H1 (cell line): ENCODE results near the gene SLC35F6. TPM values are rescaled to one million over a fixed set of nuclear protein-coding genes. Genes with fewer than 3 reads are reported as not detected.

Experiments used
- CTCF ChIA-PET: fragments of 300-600 bp; sonication (Branson Sonifier 250); formaldehyde crosslinking; loops from one replicate; lab custom pipeline; 2021; ENCODE audit not compliant: partially characterized antibody; lab: Charles Lee
- POLR2A ChIA-PET: fragments of 300-600 bp; sonication (Branson Sonifier 250); formaldehyde crosslinking; loops from one replicate; lab custom pipeline; 2021; ENCODE audit warnings: inconsistent platforms; ENCODE audit not compliant: partially characterized antibody; lab: Charles Lee
- DNase-seq, 2 experiments: peaks; one replicate each; pipeline versions ENCODE4 v3.0.0 to v3.0.0-alpha.2; 2010 to 2022; ENCODE audit warnings: low spot score in 2 of 2, low read depth in 1 of 2, mixed read lengths in 1 of 2
- FAIRE-seq: peaks from 2 replicates; lab custom pipeline; 2011; peaks lifted over from hg19 to GRCh38; lab: Jason Lieb, UNC
- H2AFZ ChIP-seq: 2 replicates; pipeline ENCODE4 v1.8.1; 2012; ENCODE audit warnings: low read length, inconsistent platforms
- H2AK5ac ChIP-seq: 2 replicates; pipeline ENCODE4 v1.6.1; 2013; ENCODE audit warnings: low read depth, low read length
- H2BK120ac ChIP-seq: replicated peaks from 2 replicates; pipeline ENCODE3; 2013; ENCODE audit warnings: low read depth, low read length, inconsistent platforms
- H2BK12ac ChIP-seq: 2 replicates; pipeline ENCODE4 v1.6.1; 2013; ENCODE audit warnings: low read depth, low read length
- H2BK15ac ChIP-seq: 2 replicates; pipeline ENCODE4 v1.6.1; 2013; ENCODE audit warnings: low read length
- H2BK20ac ChIP-seq: 2 replicates; pipeline ENCODE4 v1.6.1; 2013; ENCODE audit warnings: low read length
- H2BK5ac ChIP-seq: 2 replicates; pipeline ENCODE4 v1.6.1; 2013; ENCODE audit warnings: low read depth, low read length
- H3K14ac ChIP-seq: 2 replicates; pipeline ENCODE4 v1.6.1; 2013; ENCODE audit warnings: inconsistent platforms; ENCODE audit not compliant: insufficient read length
- H3K18ac ChIP-seq: 2 replicates; pipeline ENCODE4 v1.6.1; 2013; ENCODE audit warnings: low read length; ENCODE audit errors: extremely low read depth
- H3K23ac ChIP-seq: 2 replicates; pipeline ENCODE4 v1.6.1; 2013; ENCODE audit warnings: inconsistent platforms; ENCODE audit not compliant: insufficient read length
- H3K23me2 ChIP-seq: 2 replicates; pipeline ENCODE4 v1.6.1; 2013; ENCODE audit warnings: low read depth, low read length
- H3K27ac ChIP-seq: 2 replicates; pipeline ENCODE4 v1.6.1; 2011; ENCODE audit warnings: low read depth, low read length, inconsistent platforms
- H3K27me3 ChIP-seq, 4 experiments: replicated peaks in 1 of 4; 1 replicate in 1 of 4; 2 replicates in 3 of 4; pipeline versions ENCODE4 v1.6.1 to v1.8.1; 2011 to 2013; ENCODE audit warnings: low read length in 3 of 4, mild to moderate bottlenecking in 3 of 4, inconsistent platforms in 2 of 4, mixed read lengths in 2 of 4, moderate library complexity in 1 of 4; ENCODE audit not compliant: control insufficient read depth in 3 of 4, insufficient read depth in 3 of 4; ENCODE audit errors: extremely low read depth in 1 of 4
- H3K36me3 ChIP-seq, 4 experiments: 2 replicates each; pipeline versions ENCODE4 v1.6.1 to v1.8.1; 2011 to 2013; ENCODE audit warnings: mild to moderate bottlenecking in 4 of 4, low read length in 3 of 4, moderate library complexity in 2 of 4, control low read depth in 1 of 4, inconsistent platforms in 1 of 4; ENCODE audit not compliant: insufficient read depth in 4 of 4, control insufficient read depth in 2 of 4
- H3K4ac ChIP-seq: replicated peaks from 2 replicates; pipeline ENCODE3; 2013; ENCODE audit warnings: low read length, low read depth, mixed read lengths, inconsistent platforms; ENCODE audit not compliant: insufficient read length
- H3K4me1 ChIP-seq, 4 experiments: replicated peaks in 1 of 4; 1 replicate in 1 of 4; 2 replicates in 3 of 4; pipeline versions ENCODE4 v1.6.1 to v1.8.1; 2011 to 2013; ENCODE audit warnings: low read length in 3 of 4, inconsistent platforms in 2 of 4, mixed read lengths in 1 of 4; ENCODE audit not compliant: insufficient read depth in 4 of 4, control insufficient read depth in 3 of 4
- H3K4me2 ChIP-seq, 2 experiments: 2 replicates each; pipeline versions ENCODE4 v1.6.1 to v1.8.1; 2011 to 2013; ENCODE audit warnings: low read depth in 2 of 2, low read length in 2 of 2, control low read depth in 1 of 2, inconsistent platforms in 1 of 2, mild to moderate bottlenecking in 1 of 2; ENCODE audit not compliant: insufficient read depth in 1 of 2
- H3K4me3 ChIP-seq, 4 experiments: fragments of 200-600, 300-600 bp in 1 of 4; sonication (generic), shearing (Covaris generic), sonication (Bioruptor Twin) in 1 of 4; 2 replicates each; pipeline versions ENCODE4 v1.5.1 to v1.8.1; 2011 to 2016; ENCODE audit warnings: low read length in 4 of 4, low read depth in 3 of 4, control low read depth in 2 of 4, inconsistent platforms in 2 of 4, mild to moderate bottlenecking in 2 of 4, mixed read lengths in 1 of 4, moderate library complexity in 1 of 4; ENCODE audit not compliant: insufficient read depth in 2 of 4; ENCODE audit errors: extremely low read depth in 1 of 4
- H3K56ac ChIP-seq: replicated peaks from 2 replicates; pipeline ENCODE3; 2013; ENCODE audit warnings: low read depth, mild to moderate bottlenecking, mixed read lengths, low read length, inconsistent platforms; ENCODE audit not compliant: insufficient read length
- H3K79me1 ChIP-seq: 2 replicates; pipeline ENCODE4 v1.6.1; 2013; ENCODE audit warnings: low read depth, low read length, control low read depth
- H3K79me2 ChIP-seq, 2 experiments: 2 replicates each; pipeline versions ENCODE4 v1.6.1 to v1.8.1; 2012 to 2013; ENCODE audit warnings: low read length in 2 of 2, mild to moderate bottlenecking in 2 of 2, inconsistent platforms in 1 of 2; ENCODE audit not compliant: insufficient read depth in 2 of 2, control insufficient read depth in 1 of 2
- H3K9ac ChIP-seq, 4 experiments: replicated peaks in 1 of 4; 1 replicate in 1 of 4; 2 replicates in 3 of 4; pipeline versions ENCODE4 v1.6.1 to v1.8.1; 2011 to 2013; ENCODE audit warnings: low read depth in 3 of 4, low read length in 3 of 4, control low read depth in 2 of 4, mild to moderate bottlenecking in 2 of 4, moderate library complexity in 2 of 4, inconsistent platforms in 1 of 4; ENCODE audit errors: extremely low read depth in 1 of 4
- H3K9me3 ChIP-seq, 2 experiments: 2 replicates each; pipeline versions ENCODE4 v1.6.1 to v1.8.1; 2012 to 2013; ENCODE audit warnings: mild to moderate bottlenecking in 2 of 2, moderate library complexity in 2 of 2, control low read depth in 1 of 2, inconsistent platforms in 1 of 2, low read depth in 1 of 2, low read length in 1 of 2, mixed read lengths in 1 of 2; ENCODE audit not compliant: insufficient read depth in 2 of 2
- H4K20me1 ChIP-seq, 2 experiments: replicated peaks in 1 of 2; 2 replicates each; pipeline versions ENCODE3 to v1.8.1; 2011 to 2013; ENCODE audit warnings: inconsistent platforms in 2 of 2, low read length in 2 of 2, mild to moderate bottlenecking in 1 of 2; ENCODE audit not compliant: insufficient read depth in 2 of 2, control insufficient read depth in 1 of 2
- H4K5ac ChIP-seq: 2 replicates; pipeline ENCODE4 v1.6.1; 2013; ENCODE audit warnings: low read length, low read depth, mixed read lengths, inconsistent platforms; ENCODE audit not compliant: insufficient read length
- H4K8ac ChIP-seq: 2 replicates; pipeline ENCODE4 v1.8.0; 2013; ENCODE audit warnings: mild to moderate bottlenecking, moderate library complexity, low read length, inconsistent platforms; ENCODE audit not compliant: insufficient read depth; ENCODE audit errors: extremely low read depth
- H4K91ac ChIP-seq: replicated peaks from 2 replicates; pipeline ENCODE3; 2013; ENCODE audit warnings: low read length, mixed read lengths, inconsistent platforms; ENCODE audit not compliant: insufficient read length
- GTF2F1 ChIP-seq: IDR thresholded peaks from 2 replicates; pipeline ENCODE4 v1.6.1; 2012; ENCODE audit warnings: low read depth, low read length, improper control_type of control experiment, borderline replicate concordance
- WGBS, 2 experiments: shearing (Covaris generic) in 1 of 2; methylation state at CpG; one replicate each; pipeline versions ENCODE4 v1.1.6 to v1.1.7; 2013 to 2015; ENCODE audit warnings: low lambda C conversion rate in 2 of 2, mixed read lengths in 2 of 2, inconsistent platforms in 1 of 2, low coverage in 1 of 2, missing lambda C conversion rate in 1 of 2; ENCODE audit not compliant: insufficient replicate concordance in 2 of 2, insufficient coverage in 1 of 2, insufficient read length in 1 of 2; ENCODE audit errors: extremely low coverage in 1 of 2, missing lambda C conversion rate in 1 of 2; 5-methylcytosine and 5-hydroxymethylcytosine counted together
- polyA plus RNA-seq, 7 experiments: library from polyadenylated mRNA; depleted of rRNA in 3 of 7; stranded (reverse) in 5 of 7; unstranded in 2 of 7; fragments of >200 nt in 5 of 7; fragments of 200-250 nt in 2 of 7; gene quantifications; 1 replicate in 5 of 7; 2 replicates in 1 of 7; 4 replicates in 1 of 7; pipeline versions ENCODE4 v1.2.1 to v1.2.3, GENCODE V29; 2011 to 2013; ENCODE audit warnings: missing spikeins in 2 of 7, mixed read lengths in 2 of 7
- total RNA-seq: library from RNA; stranded (reverse); fragmentation: NEBNext Ultra II Directional; extraction: Animal tissue kit (Norgen Biotek cat#: 25700); gene quantifications from 2 replicates; pipeline ENCODE4 v1.2.1, GENCODE V29; 2021

SLC35F6 gene
- total and polyA plus RNA-seq, 2 of the 8 experiments (the other 6 are each of a cell fraction or from before 2014, with no cell fraction given): 11.2 to 13.5 TPM

DNA sequence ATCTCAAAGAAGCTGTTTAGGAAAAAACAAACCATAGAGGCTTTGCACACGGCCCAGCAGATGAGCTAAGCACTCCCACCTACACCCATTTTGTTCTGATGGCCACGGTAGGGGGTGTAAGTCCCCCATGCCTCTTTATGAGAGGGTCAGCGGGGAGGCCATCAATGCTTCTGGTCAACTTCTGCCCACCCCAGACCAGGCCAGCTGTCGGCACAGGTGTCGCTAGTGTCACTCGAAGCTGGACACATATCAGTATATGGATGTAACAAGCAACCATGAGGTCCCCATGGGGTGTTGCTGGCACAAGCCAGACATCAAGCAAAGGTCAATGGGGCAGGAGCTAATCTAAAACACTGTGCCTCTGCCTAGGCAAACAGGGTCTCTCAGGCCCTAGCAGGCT is 23.7 kb upstream of the SLC35F6 start:
- no peak overlapping the region for H2BK120ac ChIP-seq
- H2BK20ac ChIP-seq: no peak overlapping the region
- H3K9ac ChIP-seq: no peak overlapping the region
- no peak overlapping the region for H3K56ac ChIP-seq
- ChIA-PET CTCF (interaction anchor here (0.9 to 14.9 kb wide), 10 partner anchors 7 to 219 kb away, joined by 3 to 367 read pairs (median 4); no protein-coding TSS in a partner anchor), POLR2A (no interaction called here)
- H2BK5ac ChIP-seq: no peak overlapping the region
- H4K91ac ChIP-seq: no peak overlapping the region
- DNase-seq (no peak), FAIRE-seq (no peak)
- no peak overlapping the region for H3K14ac ChIP-seq
- no peak overlapping the region for H3K4me3 ChIP-seq
- no peak overlapping the region for H2AK5ac ChIP-seq
- no peaks in the 10 kb centered on the region for H3K36me3 ChIP-seq
- H3K23ac ChIP-seq: no peak overlapping the region
- H3K79me2 ChIP-seq: no peaks in the 10 kb centered on the region
- H2BK12ac ChIP-seq: no peak overlapping the region
- H3K9me3 ChIP-seq: no peaks in the 10 kb centered on the region
- H3K18ac ChIP-seq: no peak overlapping the region
- H4K20me1 ChIP-seq: no peaks in the 10 kb centered on the region
- H3K23me2 ChIP-seq: no peaks in the 10 kb centered on the region
- 94% methylated on average over 6 of the region's 6 CpGs; no CpG with 5 or more reads in 1 of the 2 experiments for WGBS, 2 experiments
- no peak overlapping the region for H3K4ac ChIP-seq
- 0 out of 2 replicates have a peak overlapping the region, but pooled peaks have one; percentile 32 for H2AFZ ChIP-seq
- no peak overlapping the region for H3K27ac ChIP-seq
- no peaks in the 10 kb centered on the region for H3K4me1 ChIP-seq
- H3K27me3 ChIP-seq: no peaks in the 10 kb centered on the region
- no peak overlapping the region for H4K5ac ChIP-seq
- no peak overlapping the region for H4K8ac ChIP-seq
- H2BK15ac ChIP-seq: peak overlapping the region; percentile 61; the same call in 1 of the 2 replicates
- no peak overlapping the region for H3K4me2 ChIP-seq
- H3K79me1 ChIP-seq: no peaks in the 10 kb centered on the region
- TF ChIP-seq GTF2F1: no peak
